Upper lobe of left lung (tissue), 4 donors: ENCODE measurements around the gene THRA.

Experiments used
- EP300 ChIP-seq, 4 donors: sonication (generic); formaldehyde crosslinking; IDR thresholded peaks; one replicate each; pipeline ENCODE4 v1.5.1; 2017; ENCODE audit warnings: antibody characterized with exemption in 4 of 4, control low read depth in 2 of 4
- POLR2A ChIP-seq, 4 donors: fragments of 450-650 bp; IDR thresholded peaks; one replicate each; pipeline ENCODE4 v1.5.1; 2016 to 2017; ENCODE audit warnings: antibody characterized with exemption in 4 of 4, mild to moderate bottlenecking in 2 of 4
- TF ChIP-seq, protein P1 (sequence below), 6 experiments: fragments of 450-650 bp in 4 of 6; fragments of 200-600 bp in 2 of 6; sonication (generic) in 2 of 6; IDR thresholded peaks; one replicate each; pipeline ENCODE4 v1.5.1; 2016 to 2019; ENCODE audit warnings: antibody characterized with exemption in 6 of 6

- TF ChIP-seq POLR2A (IDR thresholded peaks at IDR 0.05), result no peak
- no peak for TF ChIP-seq EP300 (IDR thresholded peaks at IDR 0.05)
- TF ChIP-seq, protein P1, sequence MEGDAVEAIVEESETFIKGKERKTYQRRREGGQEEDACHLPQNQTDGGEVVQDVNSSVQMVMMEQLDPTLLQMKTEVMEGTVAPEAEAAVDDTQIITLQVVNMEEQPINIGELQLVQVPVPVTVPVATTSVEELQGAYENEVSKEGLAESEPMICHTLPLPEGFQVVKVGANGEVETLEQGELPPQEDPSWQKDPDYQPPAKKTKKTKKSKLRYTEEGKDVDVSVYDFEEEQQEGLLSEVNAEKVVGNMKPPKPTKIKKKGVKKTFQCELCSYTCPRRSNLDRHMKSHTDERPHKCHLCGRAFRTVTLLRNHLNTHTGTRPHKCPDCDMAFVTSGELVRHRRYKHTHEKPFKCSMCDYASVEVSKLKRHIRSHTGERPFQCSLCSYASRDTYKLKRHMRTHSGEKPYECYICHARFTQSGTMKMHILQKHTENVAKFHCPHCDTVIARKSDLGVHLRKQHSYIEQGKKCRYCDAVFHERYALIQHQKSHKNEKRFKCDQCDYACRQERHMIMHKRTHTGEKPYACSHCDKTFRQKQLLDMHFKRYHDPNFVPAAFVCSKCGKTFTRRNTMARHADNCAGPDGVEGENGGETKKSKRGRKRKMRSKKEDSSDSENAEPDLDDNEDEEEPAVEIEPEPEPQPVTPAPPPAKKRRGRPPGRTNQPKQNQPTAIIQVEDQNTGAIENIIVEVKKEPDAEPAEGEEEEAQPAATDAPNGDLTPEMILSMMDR (IDR thresholded peaks at IDR 0.05), result no peak
These were observed 67.7 kb downstream of the THRA start for GRCh38 chr17:40130352-40131042.
